ENCODE data around the gene MRPL57.
"Not testable (repeated sequence)": the region's sequence is repeated elsewhere in the genome, so short reads cannot be mapped to it uniquely, and the experiment has no call there.

DNA sequence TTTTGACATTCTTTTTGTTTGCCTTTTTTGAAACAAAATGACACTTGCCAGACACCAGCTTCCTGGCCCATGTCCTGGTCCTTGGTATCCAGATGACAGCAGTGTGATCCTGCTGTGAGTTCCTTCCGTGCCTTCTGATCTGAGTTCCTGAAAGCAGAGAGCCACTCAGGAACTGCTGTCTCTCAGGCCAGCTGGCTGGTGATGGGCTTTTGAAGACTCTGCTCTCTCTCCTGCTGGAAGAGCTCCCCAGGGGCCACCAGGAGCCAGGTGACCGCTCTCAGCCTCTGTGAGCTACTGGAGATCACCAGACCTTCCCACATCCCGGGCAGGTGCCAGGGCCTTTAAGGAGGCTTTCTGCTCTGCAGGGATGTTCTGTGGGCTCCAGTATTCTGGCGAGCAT lies 21.9 kb downstream of the MRPL57 start:
- TF ChIP-seq, protein P1, sequence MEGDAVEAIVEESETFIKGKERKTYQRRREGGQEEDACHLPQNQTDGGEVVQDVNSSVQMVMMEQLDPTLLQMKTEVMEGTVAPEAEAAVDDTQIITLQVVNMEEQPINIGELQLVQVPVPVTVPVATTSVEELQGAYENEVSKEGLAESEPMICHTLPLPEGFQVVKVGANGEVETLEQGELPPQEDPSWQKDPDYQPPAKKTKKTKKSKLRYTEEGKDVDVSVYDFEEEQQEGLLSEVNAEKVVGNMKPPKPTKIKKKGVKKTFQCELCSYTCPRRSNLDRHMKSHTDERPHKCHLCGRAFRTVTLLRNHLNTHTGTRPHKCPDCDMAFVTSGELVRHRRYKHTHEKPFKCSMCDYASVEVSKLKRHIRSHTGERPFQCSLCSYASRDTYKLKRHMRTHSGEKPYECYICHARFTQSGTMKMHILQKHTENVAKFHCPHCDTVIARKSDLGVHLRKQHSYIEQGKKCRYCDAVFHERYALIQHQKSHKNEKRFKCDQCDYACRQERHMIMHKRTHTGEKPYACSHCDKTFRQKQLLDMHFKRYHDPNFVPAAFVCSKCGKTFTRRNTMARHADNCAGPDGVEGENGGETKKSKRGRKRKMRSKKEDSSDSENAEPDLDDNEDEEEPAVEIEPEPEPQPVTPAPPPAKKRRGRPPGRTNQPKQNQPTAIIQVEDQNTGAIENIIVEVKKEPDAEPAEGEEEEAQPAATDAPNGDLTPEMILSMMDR (IDR thresholded peaks at IDR 0.05) = not testable (repeated sequence)
- TF ChIP-seq EZH2 (IDR thresholded peaks at IDR 0.05; ENCODE audit: borderline replicate concordance, insufficient read depth, low read depth, low read length, poor library complexity, severe bottlenecking) = not testable (repeated sequence)

All from B cell (primary cell).